IPS DF 19.7 (cell line): ENCODE data around the gene MPPED1.
A peak's percentile ranks its signal among the peaks of the same experiment; 100 is the strongest.

Source experiments
- DNase-seq: peaks from one replicate; pipeline ENCODE4 v3.0.0-alpha.2; 2013; ENCODE audit warnings: low read depth, low spot score

Gene MPPED1, protein sequence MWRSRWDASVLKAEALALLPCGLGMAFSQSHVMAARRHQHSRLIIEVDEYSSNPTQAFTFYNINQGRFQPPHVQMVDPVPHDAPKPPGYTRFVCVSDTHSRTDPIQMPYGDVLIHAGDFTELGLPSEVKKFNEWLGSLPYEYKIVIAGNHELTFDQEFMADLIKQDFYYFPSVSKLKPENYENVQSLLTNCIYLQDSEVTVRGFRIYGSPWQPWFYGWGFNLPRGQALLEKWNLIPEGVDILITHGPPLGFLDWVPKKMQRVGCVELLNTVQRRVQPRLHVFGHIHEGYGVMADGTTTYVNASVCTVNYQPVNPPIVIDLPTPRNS

DNA sequence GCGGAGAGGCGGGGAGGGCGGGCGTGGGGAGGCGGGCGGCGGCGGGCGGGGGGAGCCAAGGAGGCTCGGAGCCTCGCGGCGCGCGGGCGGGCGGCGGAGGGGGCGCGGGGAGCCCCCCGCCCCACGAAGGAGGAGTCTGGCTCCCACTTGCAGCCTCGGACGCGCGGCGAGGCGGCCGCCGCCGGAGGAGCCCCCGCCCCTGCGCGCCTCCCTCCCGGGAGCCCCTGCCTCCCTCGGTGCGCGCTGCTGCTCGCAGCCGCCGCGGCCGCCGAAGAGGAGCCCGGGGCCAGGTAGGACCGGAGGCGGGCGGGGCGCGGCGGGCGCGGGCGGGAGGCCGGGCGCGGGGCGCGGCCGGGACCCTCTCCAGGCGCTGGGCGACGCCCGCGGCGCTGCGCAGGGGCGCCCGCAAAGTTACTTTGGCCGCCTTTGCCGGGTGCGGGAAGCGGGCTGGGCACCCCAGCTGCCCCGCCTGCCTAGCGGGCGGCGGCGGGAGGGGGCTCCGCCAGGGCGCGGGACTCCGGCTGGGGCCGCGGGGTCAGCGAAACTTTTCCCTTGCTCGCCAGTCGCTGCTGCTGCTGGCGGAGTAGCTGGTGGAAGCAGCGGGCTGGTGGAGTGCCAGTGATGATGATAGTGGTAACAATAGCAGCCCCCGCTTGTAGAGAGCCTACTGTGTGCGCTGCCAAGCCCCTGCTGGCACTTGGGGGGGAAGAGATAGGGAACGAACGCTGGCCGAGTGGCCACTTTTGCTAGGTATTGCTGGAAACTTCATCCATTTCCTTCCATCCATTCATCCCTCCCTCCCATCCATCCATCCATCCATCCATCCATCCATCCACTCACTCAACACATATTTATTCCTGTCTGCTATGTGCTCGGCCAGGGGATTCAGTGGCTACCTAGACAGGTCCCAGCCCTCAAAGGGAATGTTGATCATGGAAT is at the start of gene MPPED1:
Gene MPPED1, plus strand, starts transcription at position 146 of the 939 bp plus-strand sequence. CDS start 12,972 bp downstream, outside the sequence.
- no peak for DNase-seq

DNA sequence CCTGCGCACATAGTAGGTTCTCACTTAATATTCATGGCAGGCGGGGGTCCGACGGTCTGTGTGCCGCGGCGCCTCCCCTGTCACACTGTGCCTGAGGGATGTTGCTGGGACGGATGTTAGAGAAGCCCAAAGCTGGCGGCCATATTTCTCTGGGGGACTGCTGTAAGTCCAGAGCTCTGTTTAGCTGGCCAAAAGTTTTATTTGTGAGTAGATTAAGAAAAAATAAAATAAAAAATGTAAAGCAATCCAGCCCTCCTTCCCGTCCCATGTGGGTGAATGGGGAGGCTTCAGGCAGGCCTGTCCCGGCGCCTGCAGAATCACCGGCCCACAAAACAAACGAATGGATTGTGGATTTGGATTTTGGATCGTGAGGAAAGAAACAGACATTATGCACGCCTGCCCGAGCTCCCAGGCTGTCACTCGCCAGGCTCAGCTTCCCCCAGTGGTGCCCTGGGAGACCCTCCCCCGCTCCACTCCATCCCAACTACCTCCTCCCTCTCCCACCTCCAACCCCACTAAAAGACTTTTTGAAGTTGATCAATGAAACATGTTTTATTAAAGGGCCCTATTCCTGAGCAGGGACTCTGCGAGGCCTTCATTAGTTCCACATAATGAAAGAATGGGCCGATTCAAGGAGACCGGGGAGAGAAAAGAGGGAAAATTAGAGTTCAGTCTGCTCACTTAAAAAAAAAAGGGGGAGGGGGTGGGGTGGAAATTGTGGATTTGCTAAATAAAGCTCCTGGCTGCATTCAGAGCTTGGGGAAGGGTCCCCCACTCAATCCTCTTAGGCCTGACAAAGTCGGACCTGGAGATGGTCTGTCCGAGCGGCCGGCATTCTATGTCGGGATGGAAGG is 48.3 kb upstream of the MPPED1 start:
- DNase-seq, result no peak

DNA sequence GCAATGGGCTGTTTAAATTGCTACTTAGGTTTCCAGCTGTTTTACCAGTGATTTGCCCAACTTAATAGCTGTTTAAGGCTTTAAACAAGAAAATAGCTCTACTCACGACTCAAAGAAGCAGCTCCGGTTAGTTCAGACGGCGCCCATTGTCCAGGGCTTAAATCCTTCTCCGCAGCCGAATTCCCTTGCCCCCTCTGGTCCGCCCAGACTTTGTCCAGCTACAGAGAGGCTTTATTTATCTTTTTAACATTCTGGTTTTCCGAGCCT is 47.7 kb upstream of the MPPED1 start:
- no peak for DNase-seq

DNA sequence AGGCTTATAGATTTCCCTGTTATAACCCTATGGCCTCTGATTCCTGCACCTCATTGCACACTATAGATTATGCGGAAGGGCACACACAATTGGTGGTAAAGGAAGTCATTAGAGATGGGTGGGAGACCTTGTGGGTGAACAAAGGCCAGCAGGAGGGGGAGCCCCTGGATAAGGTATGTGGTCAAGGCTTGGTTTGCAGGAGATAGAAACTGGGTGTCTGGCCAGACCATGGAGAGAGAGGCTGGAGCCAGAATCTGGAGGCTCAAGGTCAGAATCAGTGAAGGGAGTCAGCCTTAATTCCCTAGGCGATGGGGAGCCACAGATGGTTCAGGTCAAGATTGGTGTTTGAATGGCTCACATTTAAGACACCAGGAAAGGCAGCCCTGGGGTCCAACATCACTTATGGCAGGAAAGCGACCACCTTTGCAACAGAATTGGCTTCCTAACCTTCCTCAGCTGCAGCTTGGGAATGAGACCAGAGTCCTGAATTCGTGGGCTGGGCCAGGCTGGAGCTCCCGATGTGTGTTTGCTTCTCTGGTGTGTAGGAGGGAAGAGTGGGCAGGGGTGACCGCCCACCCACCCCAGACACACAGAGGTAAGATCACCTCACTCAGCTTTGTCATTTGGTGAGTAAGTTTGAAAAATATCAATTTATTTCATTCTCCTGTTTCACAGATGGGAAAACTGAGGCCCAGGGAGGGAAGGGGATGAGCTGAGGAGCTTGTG is 45.9 kb upstream of the MPPED1 start:
- no peak for DNase-seq

DNA sequence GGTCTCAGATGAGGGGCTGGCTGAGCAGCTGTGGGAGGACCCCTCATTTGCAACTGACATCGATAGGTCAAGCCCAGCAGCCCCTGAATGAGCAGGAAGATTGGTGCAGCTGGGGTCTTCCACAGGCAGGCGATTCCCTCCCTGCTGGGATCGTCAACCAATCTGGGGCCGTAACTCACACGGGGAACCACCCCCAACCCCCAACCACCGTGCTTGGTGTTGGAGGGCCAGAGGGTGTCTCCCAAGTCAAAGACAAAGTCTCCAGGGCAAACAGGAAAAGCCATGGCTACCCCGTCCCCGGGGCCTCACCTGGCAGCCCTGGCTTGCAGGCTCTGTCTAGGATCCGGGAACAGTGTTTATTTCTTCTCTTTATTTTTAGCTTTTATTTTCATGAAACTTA is 41.8 kb upstream of the MPPED1 start:
- DNase-seq, result peak; percentile 17

GRCh38 chr22:43375951-43376455 is 35.8 kb upstream of the MPPED1 start:
- no peak for DNase-seq

DNA sequence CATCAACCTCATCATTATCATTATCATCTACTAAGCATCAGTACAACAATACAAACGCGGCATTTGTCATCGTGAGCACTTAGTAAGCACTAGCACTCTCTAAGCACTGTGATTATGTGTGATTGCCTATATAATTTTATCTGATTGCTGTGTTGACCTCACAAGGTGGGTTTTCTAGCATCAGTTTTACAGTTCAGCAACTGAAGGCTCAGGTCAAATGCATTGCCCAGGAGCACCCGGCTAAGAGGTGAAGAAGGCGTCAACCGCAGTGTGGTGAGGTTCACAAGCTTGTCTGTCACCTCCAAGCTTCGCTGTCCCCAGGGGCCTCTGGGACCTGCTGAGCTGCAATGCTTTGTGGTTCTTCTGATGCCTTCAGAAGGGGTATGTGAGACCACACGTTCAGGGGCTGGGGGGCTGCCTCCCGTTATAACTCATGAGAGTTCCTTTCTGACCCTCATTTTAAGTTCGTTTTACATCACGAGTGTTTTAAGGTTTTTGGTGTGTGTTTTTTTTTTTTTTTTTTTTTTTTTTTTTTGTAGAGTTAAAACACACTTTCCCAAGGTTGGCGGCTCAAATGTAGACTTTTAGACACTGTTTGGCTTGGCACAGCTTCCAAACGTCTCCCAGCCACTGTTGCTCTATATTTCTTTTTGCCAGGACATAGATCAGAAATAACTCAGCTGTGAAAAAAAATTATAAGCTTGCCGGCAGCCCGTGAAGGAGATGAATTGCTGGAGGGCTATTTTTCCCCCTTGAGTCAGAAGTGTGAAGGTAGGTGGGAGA is 34.9 kb upstream of the MPPED1 start:
- DNase-seq, result no peak

- DNase-seq, result no peak
Measured at GRCh38 chr22:43377548-43377895, 34.3 kb upstream of the MPPED1 start.

- no peak for DNase-seq
Measured at GRCh38 chr22:43377896-43378704, 33.7 kb upstream of the MPPED1 start.

GRCh38 chr22:43381693-43382092 is 30.1 kb upstream of the MPPED1 start:
- no peak for DNase-seq

DNA sequence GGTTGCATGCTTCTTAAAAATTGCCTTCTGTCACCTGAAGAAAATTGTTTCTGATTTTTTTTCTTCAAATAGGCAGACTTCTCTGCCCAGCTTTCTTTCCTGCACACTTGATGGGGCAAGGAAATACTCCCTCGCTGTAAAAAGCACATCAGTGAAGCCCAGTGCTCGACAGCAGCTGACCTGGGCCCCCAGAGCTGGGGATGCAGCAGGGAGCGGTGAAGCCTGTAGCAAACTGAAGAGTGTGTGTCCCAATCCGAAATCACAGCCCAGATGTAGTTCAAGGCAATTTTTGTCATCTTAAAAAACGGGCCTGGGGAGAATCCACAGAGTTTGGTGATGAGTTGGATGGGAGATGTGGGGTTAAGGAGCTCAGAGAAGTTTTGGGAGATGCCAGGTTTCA is 27.0 kb upstream of the MPPED1 start:
- no peak for DNase-seq

DNA sequence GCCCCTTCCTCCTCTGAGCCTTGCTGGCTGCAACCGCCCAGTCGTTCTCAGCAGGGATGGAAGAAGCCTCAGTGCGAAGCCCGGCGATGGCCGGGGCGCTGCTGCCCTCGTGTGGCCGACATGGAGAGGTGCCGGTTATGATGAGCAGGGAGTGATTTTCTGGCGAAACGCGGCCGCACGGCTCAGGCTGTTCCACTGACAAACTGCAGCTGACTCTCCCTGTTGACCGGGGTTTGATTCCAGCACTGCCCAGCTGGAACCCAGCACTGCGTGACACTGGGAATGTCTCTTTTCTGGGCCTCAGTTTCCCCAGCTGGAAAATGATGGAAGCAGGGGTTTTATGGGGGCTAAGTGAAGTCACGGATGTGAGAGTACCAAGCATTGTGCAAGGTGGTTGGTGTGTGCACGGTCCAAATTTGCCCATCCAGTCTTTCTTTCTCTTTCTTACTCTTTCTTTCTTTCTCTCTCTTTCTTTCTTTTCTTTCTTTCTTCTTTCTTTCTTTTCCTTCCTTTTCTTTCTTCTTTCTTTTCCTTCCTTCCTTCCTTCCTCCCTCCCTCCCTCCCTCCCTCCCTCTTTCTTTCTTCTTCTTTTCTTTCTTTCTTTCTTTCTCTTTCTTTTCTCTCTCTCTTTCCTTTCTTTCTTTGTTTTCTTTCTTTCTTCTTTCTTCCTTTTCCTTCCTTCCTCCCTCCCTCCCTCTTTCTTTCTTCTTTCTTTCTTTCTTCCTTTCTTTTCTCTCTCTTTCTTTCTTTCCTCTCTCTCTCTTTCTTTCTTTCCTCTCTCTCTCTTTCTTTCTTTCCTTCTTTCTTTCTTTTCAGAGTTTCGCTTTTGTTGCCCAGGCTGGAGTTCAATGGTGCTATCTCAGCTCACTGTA is 25.8 kb upstream of the MPPED1 start:
- no peak for DNase-seq

DNA sequence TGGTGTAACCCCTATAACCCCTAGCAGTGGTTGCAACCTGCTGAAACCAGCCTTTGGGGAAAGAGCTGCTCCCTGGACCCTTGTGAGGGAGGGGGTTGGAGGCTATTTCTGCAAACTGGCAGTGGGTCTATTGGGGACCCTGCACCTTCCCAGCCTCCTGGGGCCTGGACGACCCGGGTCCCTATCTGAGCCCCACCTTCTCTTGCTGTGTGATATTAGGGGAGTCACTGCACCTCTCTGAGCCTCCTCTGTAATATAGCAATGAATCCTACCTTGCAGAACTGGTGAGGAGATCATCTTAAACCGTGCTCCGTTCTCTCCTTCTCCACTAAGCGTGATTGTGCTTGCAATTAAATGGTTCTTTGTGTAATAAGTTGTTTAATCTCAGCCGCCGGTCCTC is 24.0 kb upstream of the MPPED1 start:
- no peak for DNase-seq

GRCh38 chr22:43388420-43388851 is 23.4 kb upstream of the MPPED1 start:
- DNase-seq, result no peak

DNA sequence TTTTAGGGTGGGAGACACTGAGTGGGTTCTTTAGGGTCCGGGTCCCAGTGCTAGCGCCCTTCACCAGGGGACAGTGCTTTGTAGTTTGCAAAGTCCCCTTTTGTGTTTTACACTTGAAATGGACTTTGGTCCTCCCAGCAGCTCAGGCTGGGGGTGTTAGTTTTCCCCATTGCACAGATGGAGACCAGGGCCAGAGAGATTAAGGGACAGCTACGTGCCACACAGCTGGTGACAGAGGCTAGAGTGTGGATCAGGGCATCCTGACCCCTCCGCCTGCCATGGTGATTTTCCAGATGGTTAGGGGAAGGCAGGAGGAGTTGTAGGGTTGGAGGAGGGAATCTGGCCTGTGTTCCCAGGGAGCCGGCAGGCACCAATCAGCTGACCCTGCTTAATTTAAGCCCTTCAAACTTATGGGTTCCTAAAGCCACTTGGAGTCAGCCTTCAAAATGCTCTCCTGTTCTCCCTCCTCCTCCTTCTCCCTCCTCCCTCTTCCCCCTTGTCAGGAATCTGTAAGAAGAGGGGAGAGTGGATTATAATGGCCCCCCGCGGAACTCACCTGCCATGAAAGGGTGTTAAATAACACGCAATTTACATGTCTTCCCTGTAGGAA is 22.5 kb upstream of the MPPED1 start:
- no peak for DNase-seq

GRCh38 chr22:43390166-43390565 is 21.6 kb upstream of the MPPED1 start:
- DNase-seq, result no peak

DNA sequence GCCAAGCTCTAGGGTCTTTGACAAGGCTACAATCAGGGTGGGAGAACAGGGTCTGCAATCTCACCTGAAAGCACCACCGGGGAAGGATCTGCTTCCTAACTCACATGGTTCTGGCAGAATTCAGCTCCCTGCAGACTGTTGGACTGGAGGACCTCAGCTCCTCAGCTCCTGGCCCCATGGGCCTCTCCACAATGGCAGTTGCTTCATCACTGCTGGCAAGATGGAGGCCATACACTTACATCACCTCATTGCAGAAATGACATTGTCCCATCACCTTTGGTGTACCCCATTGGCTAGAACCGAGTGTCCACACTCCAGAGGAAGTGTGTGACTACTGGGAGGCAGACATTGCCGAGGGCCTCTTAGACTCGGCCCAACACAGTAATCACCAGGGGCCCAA is 20.9 kb upstream of the MPPED1 start:
- no peak for DNase-seq

DNA sequence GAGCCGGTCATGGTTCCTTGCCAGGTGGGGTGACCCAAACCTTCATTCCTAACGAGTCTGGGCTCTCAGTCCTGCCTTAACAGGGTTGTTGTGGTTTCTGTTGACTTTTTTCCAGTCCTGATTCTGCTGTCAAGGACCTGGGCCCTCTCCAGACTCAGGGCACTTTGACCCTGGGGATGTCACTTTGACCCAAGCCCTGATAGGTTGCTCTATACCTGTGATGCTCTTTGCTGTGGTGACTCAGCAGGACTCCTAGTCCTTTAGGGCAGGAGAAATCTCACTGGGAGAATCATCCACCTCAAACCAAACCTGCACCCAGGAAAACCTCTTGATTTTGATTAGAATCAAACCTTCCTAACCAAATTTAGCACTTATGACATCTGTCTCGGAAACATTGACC is 20.5 kb upstream of the MPPED1 start:
- DNase-seq, result no peak
